HTR-8/SVneo (cell line): Measurements from ENCODE around the gene PLEKHN1.
"Not testable (repeated sequence)": the region's sequence is repeated elsewhere in the genome, so short reads cannot be mapped to it uniquely, and the experiment has no call there.

ENCODE experiments used
- DNase-seq: peaks from one replicate; pipeline ENCODE4 v3.0.0; 2011; ENCODE audit warnings: low spot score, mixed read lengths; ENCODE audit not compliant: insufficient read length
- FAIRE-seq: peaks from 2 replicates; lab custom pipeline; 2011; peaks lifted over from hg19 to GRCh38; lab: Jason Lieb, UNC

PLEKHN1 gene

DNA sequence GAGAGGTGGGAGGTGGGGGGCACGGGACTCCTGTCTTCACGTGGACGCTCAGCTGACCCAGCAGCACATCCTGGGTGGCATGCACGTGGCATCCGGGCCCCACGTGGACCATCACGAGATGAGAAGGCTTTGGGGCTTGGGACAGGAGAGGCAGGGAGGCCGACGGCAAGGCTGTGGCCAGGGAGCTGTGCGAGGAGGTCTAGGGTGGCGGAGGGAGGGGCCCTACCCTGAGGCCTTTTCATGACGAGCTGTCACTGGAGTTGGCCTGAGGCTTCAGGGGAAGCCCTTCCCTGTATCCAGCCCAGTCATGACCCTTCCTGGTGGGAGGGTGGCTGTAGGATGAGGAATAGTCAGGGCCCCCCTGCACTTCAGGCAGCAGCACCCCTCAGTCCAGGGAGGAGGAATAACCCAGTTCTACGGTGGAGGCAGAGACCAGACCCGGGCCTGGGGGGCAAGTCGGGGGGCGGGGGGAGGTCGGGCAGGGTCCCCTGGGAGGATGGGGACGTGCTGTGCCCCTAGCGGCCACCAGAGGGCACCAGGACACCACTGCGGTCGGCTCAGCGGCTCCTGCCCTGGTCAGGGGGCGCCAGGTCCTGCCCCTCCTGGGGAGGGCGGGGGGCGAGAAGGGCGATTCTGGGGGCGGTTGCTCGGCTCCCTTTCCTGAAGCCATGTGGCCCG is 17.7 kb downstream of the PLEKHN1 start:
- DNase-seq (no peak), FAIRE-seq (peak; percentile 64)

- DNase-seq (no peak), FAIRE-seq (no peak)
These were observed 18.2 kb downstream of the PLEKHN1 start for GRCh38 chr1:984476-984814.

DNA sequence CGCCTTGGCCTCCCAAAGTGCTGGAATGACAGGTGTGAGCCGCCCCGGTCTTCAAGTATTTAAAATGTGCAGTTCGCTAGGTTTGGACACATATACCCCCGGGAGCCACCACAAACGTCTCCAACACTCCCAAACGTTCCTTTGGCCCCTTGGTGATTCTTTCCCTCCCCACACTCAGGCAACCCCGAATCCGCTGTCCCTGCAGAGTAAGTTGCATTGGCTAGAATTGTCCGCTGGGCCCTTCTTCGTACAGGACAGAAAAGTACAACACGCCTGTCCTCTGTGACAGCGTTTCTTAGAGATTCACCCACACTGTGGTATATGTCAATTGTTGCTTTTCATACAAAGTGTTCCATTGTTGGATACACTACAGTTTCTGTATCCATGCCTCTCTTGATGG is 18.8 kb downstream of the PLEKHN1 start:
- DNase-seq (no peak), FAIRE-seq (no peak)

GRCh38 chr1:988061-988460 is 21.8 kb downstream of the PLEKHN1 start:
- DNase-seq, FAIRE-seq: not testable (repeated sequence)

GRCh38 chr1:991275-991674 is 25.0 kb downstream of the PLEKHN1 start:
- not testable (repeated sequence) for DNase-seq, FAIRE-seq

DNA sequence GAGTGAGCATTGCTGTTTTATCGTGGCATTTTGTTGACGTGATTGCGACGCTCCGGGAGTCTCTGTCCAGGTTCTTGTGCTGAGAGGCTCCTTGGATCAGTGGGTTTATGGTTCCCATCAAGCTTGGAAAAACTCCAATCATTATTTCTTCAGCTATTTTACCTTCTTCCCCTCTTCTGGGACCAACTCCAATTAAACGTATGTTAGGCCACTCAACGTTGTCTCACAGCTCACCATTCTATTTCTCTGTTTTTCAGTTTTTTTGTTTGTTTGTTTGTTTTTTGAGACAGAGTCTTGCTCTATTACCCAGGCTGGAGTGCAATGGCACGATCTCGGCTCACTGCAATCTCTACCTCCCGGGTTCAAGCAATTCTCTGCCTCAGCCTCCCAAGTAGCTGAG is 25.6 kb downstream of the PLEKHN1 start:
- DNase-seq = no peak
- FAIRE-seq = no peak

GRCh38 chr1:992362-992761 is 26.1 kb downstream of the PLEKHN1 start:
- DNase-seq (no peak), FAIRE-seq (no peak)

- DNase-seq = no peak
- no peak for FAIRE-seq
These were observed 27.2 kb downstream of the PLEKHN1 start for GRCh38 chr1:993379-993995.

DNA sequence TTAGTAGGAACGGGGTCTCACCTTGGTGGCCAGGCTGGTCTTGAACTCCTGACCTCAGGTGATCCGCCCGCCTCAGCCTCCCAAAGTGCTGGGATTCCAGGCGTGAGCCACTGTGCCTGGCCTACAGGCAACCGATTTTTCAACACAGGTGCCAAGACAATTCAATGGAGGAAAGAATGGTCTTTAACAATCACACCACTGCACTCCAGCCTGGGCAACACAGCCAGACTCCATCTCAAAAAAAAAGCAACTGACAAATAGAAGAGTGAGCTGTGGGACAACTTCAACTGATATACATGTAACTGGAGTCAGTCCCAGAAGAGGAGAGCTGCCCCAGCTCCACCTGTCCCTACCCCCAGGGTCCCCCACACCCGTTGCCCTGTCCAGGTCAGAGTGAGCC is 28.3 kb downstream of the PLEKHN1 start:
- FAIRE-seq, DNase-seq: not testable (repeated sequence)

DNA sequence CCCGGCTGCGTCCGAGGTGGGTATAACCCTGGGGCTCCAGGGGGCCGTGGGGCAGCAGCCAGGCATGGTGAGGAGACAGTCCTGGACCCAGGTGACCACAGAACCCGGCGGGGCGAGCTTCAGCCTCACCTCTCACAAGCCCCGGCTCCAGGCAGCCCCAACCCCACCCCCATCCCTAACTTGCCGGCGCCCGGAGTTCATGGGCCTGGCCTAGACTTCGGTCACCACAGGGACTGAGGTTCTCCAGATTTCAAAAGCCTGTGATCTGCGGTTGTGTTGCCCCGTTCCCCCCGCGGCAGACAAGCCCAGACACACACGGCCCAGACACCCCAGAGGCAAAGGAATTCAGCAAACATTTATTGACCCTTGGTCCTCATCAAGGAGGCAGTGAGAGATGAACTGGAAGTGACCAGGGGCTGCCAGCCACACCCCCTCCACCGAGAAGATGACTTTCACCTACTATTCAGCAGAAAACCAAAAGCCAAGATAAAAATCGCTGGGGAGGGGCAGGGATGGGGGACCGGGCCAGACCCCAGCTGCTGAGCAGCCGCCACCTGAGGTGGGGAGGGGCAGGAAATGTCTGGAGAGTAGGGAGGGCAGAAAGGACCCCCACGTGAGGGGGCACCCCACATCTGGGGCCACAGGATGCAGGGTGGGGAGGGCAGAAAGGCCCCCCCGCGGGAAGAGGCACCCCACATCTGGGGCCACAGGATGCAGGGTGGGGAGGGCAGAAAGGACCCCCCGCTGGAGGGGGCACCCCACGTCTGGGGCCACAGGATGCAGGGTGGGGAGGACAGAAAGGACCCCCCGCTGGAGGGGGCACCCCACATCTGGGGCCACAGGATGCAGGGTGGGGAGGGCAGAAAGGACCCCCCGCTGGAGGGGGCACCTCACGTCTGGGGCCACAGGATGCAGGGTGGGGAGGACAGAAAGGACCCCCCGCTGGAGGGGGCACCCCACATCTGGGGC is 29.7 kb downstream of the PLEKHN1 start:
- FAIRE-seq = no peak
- no peak for DNase-seq

- DNase-seq (no peak), FAIRE-seq (no peak)
These were observed 30.8 kb downstream of the PLEKHN1 start for GRCh38 chr1:996851-997712.

GRCh38 chr1:997713-997992 is 31.4 kb downstream of the PLEKHN1 start:
- FAIRE-seq (no peak), DNase-seq (no peak)

GRCh38 chr1:997993-998744 is 31.9 kb downstream of the PLEKHN1 start:
- no peak for FAIRE-seq
- no peak for DNase-seq

DNA sequence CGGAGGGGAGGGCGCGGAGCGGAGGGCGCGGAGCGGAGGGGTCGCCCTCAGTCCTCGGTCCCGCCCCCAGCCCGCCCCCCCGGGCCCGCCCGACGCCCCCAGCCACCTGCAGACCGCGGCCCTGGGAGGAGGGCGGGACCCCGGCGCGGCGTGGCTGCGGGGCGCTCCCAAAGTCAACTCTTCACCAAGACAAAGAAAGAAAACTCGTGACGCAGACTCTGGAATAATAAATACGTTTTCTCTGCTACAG is 32.4 kb downstream of the PLEKHN1 start:
- no peak for FAIRE-seq
- DNase-seq = no peak

- no peak for DNase-seq
- FAIRE-seq = no peak
These were observed 32.9 kb downstream of the PLEKHN1 start for GRCh38 chr1:998995-999724.

DNA sequence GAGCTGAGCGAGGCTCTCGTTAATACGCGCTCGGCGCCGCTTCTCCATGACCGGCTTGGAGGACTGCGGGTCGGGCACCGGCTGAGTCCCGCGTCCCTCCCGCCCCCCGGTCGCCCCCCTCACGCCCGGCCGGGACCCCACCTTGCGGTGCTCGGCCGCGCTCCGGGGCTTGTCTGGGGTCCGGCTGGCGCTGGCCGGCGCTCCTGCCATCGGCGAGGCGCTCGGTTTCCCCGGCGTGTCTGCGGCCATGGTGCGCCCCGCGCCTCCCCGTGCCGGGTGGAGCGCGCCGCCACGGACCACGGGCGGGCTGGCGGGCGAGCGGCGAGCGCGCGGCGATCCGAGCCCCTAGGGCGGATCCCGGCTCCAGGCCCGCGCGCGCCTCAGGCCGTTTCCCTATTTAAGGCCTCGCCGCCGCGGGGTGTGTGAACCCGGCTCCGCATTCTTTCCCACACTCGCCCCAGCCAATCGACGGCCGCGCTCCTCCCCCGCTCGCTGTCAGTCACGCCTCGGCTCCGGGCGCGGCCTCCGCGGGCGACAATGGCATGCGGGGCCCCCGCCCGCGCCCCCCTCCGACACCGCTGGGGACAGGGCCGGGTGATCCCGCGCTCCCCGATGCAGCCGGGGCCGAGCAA is 33.6 kb downstream of the PLEKHN1 start, which contains the start of gene HES4:
Gene HES4 (minus strand): TSS at position 373 of the 632 bp plus-strand sequence. CDS start 124 bp downstream, at position 249.
- FAIRE-seq (peak; percentile 88), DNase-seq (peak; percentile 81)

- FAIRE-seq = peak; percentile 98
- DNase-seq = peak; percentile 82
These were observed 34.2 kb downstream of the PLEKHN1 start for GRCh38 chr1:1000357-1001056.
